Measurements from ENCODE around the gene AIP.

The AIP gene

DNA sequence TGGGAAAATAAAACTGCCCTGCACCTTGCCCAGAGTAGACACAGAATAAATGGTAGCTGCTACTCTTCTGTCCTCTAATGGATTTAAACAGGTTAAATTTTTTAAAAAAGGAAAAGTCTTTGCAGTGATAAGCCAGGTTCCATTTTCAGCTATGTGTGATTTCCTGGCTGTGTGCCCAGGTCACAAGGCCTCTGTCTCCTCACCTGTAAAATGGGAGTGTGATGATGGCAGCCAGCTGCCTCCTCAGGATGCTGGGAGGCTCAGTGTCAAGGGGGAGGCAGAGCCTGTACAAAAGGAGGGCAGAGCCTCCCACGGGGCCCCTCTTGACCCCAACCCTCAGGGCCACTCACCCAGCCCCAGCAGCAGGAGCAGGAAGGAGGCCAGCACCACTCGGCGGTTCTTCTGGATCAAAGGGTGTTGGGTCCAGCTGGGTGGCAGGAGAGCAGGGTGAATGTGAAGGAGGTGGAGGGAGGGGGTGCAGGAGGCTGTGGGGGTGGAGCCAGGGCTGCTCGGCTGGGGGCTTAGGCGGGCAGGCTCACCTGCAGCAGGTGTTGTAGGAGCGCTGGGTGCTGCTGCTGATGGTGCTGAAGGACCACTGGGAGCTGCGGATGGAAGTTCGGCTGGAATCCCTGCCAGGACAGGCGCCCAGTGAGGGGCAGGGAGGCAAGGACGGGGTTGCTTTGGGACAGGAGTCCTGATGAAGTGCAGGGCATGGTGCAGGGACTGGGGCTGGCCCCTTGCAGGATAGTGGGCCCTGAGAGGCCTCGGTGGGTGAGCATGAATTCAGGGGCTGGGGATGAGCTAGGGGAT, 15.7 kb upstream of the AIP start:
- peaks cover 41% of the 10 kb centered on the region for H3K79me2 ChIP-seq (ENCODE audit: insufficient read depth, low read length)
- no peaks in the 10 kb centered on the region for H4K20me1 ChIP-seq (ENCODE audit: insufficient read depth, low read length, poor library complexity, severe bottlenecking)
- H3K36me3 ChIP-seq (ENCODE audit: insufficient read depth, low read length), result no peaks in the 10 kb centered on the region
- no peaks in the 10 kb centered on the region for H3K27me3 ChIP-seq (ENCODE audit: insufficient read depth, low read length, poor library complexity, severe bottlenecking)
- peaks cover 4% of the 10 kb centered on the region; the same call in 1 of the 2 replicates for H3F3A ChIP-seq (ENCODE audit: low read depth)
- peak overlapping the region; percentile 96 for H3K9ac ChIP-seq (ENCODE audit: low read depth, low read length, poor library complexity, severe bottlenecking)
- H3K9me2 ChIP-seq (replicated peaks; ENCODE audit: low read depth, low read length), result no peaks in the 10 kb centered on the region
- H3K4me3 ChIP-seq (ENCODE audit: low read length, poor library complexity, severe bottlenecking), result peak overlapping the region; percentile 97
- no peaks in the 10 kb centered on the region for H3K9me3 ChIP-seq (ENCODE audit: insufficient read depth, low read depth, low read length)
- H3K4me1 ChIP-seq (ENCODE audit: insufficient read depth, low read length, poor library complexity, severe bottlenecking), result peaks cover 47% of the 10 kb centered on the region
- no peak for TF ChIP-seq EZH2phosphoT487 (IDR thresholded peaks at IDR 0.05; ENCODE audit: borderline replicate concordance)
- TF ChIP-seq, protein P1, sequence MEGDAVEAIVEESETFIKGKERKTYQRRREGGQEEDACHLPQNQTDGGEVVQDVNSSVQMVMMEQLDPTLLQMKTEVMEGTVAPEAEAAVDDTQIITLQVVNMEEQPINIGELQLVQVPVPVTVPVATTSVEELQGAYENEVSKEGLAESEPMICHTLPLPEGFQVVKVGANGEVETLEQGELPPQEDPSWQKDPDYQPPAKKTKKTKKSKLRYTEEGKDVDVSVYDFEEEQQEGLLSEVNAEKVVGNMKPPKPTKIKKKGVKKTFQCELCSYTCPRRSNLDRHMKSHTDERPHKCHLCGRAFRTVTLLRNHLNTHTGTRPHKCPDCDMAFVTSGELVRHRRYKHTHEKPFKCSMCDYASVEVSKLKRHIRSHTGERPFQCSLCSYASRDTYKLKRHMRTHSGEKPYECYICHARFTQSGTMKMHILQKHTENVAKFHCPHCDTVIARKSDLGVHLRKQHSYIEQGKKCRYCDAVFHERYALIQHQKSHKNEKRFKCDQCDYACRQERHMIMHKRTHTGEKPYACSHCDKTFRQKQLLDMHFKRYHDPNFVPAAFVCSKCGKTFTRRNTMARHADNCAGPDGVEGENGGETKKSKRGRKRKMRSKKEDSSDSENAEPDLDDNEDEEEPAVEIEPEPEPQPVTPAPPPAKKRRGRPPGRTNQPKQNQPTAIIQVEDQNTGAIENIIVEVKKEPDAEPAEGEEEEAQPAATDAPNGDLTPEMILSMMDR (conservative IDR thresholded peaks at IDR 0.05; ENCODE audit: low read length), result no peak
- no peak overlapping the region for H2AFZ ChIP-seq (ENCODE audit: low read length)
- H3K4me2 ChIP-seq (ENCODE audit: low read depth, low read length, poor library complexity, severe bottlenecking), result peak overlapping the region; percentile 97

DNA sequence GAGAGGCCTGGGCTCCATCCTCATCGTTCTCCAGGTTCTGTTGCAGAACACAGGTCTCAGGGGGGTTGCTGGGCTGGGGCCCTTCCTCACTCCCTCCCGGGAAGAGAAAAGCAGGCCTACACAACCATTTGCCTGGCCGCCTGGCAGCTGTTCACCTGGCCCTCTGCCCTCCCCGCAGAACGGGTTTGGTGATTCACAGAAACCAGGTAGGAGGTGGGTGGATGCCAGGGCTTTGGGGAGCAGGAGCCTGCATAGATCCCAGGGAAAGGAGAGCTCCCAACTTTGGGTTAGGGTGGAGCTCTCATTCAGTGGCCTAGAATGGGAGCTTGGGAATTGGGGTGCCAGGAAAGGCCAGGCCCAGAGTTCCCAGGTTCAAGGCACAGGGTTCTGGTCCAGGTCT, 14.8 kb upstream of the AIP start:
- Histone ChIP-seq H3K79me2 (ENCODE audit: insufficient read depth, low read length) (peaks cover 41% of the 10 kb centered on the region), H3K4me1 (ENCODE audit: insufficient read depth, low read length, poor library complexity, severe bottlenecking) (peaks cover 47% of the 10 kb centered on the region), H3K9ac (ENCODE audit: low read depth, low read length, poor library complexity, severe bottlenecking) (peak overlapping the region; percentile 96), H4K20me1 (ENCODE audit: insufficient read depth, low read length, poor library complexity, severe bottlenecking) (no peaks in the 10 kb centered on the region), H3K27me3 (ENCODE audit: insufficient read depth, low read length, poor library complexity, severe bottlenecking) (no peaks in the 10 kb centered on the region), H3K9me2 (replicated peaks; ENCODE audit: low read depth, low read length) (no peaks in the 10 kb centered on the region), H3F3A (ENCODE audit: low read depth) (peaks cover 4% of the 10 kb centered on the region; the same call in 1 of the 2 replicates), H3K36me3 (ENCODE audit: insufficient read depth, low read length) (no peaks in the 10 kb centered on the region), H2AFZ (ENCODE audit: low read length) (no peak overlapping the region), H3K9me3 (ENCODE audit: insufficient read depth, low read depth, low read length) (no peaks in the 10 kb centered on the region), H3K4me3 (ENCODE audit: low read length, poor library complexity, severe bottlenecking) (peak overlapping the region; percentile 97), H3K4me2 (ENCODE audit: low read depth, low read length, poor library complexity, severe bottlenecking) (peak overlapping the region; percentile 97)
- no peak for TF ChIP-seq EZH2phosphoT487 (IDR thresholded peaks at IDR 0.05; ENCODE audit: borderline replicate concordance)
- TF ChIP-seq, protein P1 (conservative IDR thresholded peaks at IDR 0.05; ENCODE audit: low read length), result no peak

DNA sequence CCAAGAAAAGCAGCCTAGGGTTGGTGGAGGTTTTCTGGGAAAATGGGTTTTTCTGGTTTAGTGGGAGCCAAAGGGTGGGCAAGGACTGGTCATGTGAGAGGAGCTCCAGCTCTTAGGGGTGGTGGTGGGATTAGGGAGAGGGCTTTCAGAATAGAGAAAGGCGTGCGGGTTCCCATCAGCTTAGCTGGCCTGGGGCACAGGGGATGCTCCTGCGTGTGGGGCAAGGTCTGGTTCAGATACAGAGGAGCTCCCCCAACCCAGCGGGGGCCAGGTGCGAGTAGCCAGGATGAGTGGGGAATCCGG, 14.4 kb upstream of the AIP start:
- peak overlapping the region; percentile 97 for H3K4me2 ChIP-seq (ENCODE audit: low read depth, low read length, poor library complexity, severe bottlenecking)
- H3K9me2 ChIP-seq (replicated peaks; ENCODE audit: low read depth, low read length), result no peaks in the 10 kb centered on the region
- H3K4me1 ChIP-seq (ENCODE audit: insufficient read depth, low read length, poor library complexity, severe bottlenecking), result peaks cover 47% of the 10 kb centered on the region
- H4K20me1 ChIP-seq (ENCODE audit: insufficient read depth, low read length, poor library complexity, severe bottlenecking), result no peaks in the 10 kb centered on the region
- peaks cover 4% of the 10 kb centered on the region; the same call in 1 of the 2 replicates for H3F3A ChIP-seq (ENCODE audit: low read depth)
- H3K9ac ChIP-seq (ENCODE audit: low read depth, low read length, poor library complexity, severe bottlenecking), result peak overlapping the region; percentile 96
- H2AFZ ChIP-seq (ENCODE audit: low read length), result no peak overlapping the region; the same call in 1 of the 2 replicates
- no peaks in the 10 kb centered on the region for H3K27me3 ChIP-seq (ENCODE audit: insufficient read depth, low read length, poor library complexity, severe bottlenecking)
- H3K9me3 ChIP-seq (ENCODE audit: insufficient read depth, low read depth, low read length), result no peaks in the 10 kb centered on the region
- H3K4me3 ChIP-seq (ENCODE audit: low read length, poor library complexity, severe bottlenecking), result peak overlapping the region; percentile 97
- TF ChIP-seq, protein P1 (conservative IDR thresholded peaks at IDR 0.05; ENCODE audit: low read length), result no peak
- TF ChIP-seq EZH2phosphoT487 (IDR thresholded peaks at IDR 0.05; ENCODE audit: borderline replicate concordance), result no peak
- H3K36me3 ChIP-seq (ENCODE audit: insufficient read depth, low read length), result no peaks in the 10 kb centered on the region
- H3K79me2 ChIP-seq (ENCODE audit: insufficient read depth, low read length), result peaks cover 41% of the 10 kb centered on the region

Measured in Loucy (cell line).